ENCODE measurements around the gene SMARCA5.

SMARCA5 gene

DNA sequence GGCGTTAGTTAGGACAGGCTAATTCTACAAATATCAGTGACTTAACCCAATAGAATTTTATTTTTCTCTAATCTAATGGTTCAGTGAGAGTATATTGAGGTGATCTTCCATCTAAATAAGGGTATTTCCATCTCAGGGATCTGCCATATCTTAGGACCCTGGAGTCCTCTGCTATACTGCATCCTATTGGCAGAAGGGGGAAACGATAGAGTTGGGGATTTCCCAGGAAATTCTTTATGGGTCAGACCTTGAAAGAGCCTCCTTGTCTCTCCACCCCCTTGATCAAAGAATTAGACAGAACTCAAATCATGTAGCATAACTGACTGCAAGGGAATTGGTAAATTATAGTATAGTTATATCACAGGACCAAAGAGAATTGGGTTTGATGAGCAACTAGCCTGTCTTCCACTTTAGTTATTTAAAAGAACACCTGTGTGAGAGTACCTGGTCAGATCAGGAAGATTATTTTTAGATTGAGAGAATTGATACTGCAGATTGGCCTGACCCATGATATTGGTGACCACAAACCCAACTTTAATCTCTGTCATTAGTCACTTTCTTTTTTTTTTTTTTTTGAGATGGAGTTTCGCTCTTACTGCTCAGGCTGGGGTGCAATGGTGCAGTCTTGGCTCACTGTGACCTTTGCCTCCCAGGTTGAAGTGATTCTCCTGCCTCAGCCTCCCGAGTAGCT lies 25.6 kb downstream of the SMARCA5 start:
- DNase-seq (ENCODE audit: low read depth) = no peak

DNA sequence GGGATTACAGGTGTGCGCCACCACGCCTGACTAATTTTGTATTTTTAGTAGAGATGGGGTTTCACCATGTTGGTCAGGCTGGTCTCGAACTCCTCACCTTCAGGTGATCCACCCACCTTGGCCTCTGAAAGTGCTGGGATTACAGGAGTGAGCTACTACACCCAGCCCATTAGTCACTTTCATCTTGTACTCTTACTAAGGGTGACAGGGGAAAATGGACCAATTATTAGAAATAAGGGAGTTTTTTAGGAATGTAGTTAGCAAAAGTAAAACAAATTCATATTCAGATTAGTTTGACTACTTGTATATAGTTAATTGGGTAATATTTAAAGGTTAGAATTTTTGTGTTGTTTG lies 26.1 kb downstream of the SMARCA5 start:
- DNase-seq (ENCODE audit: low read depth) = no peak

DNA sequence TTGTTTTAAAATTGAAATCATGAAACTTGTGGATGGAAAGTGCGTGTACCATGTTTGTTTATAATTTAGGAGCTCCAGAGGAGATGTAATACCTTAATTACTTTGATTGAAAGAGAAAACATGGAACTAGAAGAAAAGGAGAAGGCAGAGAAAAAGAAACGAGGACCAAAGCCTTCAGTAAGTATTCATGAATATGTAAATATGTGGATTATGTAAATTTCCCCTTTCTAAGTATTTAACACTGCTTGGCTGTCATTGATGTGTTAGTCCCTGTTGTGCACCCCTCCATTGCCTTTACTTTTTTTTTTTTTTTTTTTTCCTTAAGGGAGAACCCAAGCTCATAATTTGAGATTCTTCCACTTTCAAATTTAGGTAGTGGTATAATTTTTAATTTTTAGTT lies 36.4 kb downstream of the SMARCA5 start:
- DNase-seq (ENCODE audit: low read depth) = no peak

DNA sequence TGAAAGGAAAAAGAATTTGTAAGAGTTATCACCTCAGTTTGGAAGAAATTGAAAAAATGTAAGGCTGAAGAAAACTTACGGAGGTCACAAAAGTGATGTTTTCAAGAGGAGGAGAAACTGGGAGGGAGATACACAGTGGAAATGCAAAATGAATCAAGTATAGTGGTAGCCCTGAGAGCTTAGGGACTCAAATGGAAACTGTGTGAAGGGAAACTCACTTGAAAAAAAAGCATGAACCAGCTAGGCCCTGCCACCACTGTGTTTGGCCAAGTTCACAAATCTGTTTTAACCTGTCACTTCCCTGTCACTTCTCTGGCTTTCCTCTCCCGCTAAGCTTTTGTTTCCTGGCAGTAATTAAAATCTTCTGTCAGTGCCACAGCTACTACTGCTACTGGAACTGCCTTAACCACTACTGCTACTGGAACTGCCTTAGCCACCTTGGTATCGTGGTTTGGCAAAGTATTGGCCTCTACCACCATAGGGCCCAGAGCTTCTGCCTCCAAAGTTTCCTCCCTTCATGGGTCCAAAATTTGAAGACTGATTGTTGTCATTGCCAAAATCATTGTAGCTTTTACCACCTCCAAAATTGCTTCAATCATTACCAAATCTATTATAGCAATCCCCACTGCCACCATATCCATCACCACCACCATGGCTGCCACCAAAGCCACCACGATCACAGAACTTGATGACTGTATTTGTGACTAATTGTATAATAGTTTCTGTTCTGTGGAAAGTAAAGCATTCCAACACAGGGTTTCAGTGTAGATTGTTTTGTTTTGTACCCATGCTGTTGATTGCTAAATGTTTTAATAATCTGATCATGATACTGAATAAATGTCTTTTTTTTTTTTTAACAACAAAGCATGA lies 41.5 kb downstream of the SMARCA5 start:
- DNase-seq (ENCODE audit: low read depth) = no peak

DNA sequence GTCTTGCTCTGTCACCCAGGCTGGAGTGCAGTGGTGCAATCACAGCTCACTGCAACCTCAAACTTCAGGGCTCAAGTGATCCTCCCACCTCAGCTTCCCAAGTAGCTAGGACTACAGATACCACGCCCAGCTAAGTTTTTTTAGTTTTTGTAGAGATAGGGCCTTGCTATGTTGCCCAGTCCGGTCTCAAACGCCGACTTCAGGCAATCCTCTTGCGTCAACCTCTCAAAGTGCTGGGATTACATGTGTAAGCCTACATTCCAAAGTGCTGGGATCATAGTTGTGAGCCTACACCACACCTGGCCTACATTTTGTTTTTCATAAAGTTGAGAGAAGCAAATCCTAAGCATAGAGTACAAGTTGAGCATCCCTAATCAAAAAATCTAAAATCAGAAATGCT lies 42.2 kb downstream of the SMARCA5 start:
- no peak for DNase-seq (ENCODE audit: low read depth)

DNA sequence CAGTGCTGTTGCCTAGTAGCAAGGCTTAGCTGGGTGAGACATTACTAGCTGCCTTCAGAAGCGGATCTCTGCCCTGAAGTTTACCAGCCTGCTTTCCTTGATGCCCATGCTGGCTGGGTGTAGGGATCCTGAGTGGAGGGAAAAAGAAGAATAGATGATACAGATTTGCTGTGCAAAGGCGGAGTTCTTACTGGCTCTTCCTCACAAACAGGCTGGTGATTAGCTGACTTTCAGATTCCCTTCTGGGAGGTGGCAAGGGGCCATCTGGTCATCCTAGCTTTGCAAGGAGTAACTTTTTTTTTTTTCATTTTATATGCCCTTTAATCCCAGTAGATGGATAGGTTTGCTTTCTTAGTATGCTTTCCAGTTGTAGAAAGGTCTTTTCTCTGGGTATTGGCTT lies 44.8 kb downstream of the SMARCA5 start:
- DNase-seq (ENCODE audit: low read depth) = no peak

DNA sequence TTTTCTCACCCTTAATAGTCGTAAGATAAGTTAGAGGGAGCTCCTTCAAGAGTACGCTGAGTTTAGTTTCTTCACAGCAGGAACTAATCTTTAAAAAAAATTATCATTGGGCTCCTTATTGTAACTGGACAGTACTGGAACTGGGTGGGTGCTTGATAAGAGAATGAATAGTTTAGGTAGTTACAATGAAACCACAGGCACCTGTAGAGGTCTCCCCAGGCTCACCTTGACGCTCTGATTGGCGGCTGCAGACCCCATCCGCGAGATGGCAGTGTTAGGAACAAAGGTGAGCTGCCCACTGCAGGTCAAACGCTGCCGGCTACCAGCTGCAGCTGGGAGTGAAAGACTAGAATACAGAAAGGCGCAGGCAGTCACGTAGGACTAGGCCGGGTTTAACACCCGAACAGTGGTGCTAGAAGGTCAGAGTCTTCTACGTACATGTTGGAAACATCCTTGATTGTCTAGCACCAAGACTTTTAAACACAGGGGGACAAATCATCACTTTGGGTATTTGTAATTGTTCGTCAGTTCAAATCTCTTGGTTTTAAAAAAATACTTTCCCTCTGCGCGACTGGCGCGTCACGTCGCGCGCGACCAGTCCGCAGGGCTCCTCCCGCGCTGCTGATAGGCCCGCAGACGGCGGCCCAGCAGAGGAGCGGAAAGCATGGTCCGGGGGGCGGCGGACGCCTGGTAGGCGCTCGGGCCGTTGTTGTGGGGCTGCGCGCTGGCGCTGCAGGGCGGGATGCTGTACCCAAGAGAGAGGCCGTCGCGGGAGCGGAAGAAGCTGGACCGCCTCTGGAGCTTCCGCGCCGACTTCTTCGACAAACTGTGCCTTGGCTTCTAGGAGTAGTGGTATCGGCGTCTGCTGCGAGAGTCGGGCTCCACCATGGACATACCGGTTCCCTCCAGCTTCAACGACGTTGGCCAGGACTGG lies 45.6 kb downstream of the SMARCA5 start:
- peak; percentile 21 for DNase-seq (ENCODE audit: low read depth)

DNA sequence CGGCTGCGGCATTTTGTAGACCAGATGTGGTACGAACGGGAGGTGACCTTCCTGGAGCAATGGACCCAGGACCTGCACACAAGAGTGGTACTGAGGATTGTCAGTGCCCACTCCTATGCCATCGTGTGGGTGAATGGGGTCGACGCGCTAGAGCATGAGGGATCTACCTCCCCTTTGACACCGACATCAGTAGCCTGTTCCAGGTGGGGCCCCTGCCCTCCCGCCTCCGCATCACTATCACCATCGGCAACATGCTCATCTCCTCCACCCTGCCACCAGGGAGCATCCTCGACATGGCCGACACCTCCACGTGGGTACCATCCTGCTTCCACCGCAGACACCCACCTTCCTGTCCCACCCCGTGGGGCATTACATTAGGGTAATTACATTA lies 46.2 kb downstream of the SMARCA5 start:
- DNase-seq (ENCODE audit: low read depth) = no peak

DNA sequence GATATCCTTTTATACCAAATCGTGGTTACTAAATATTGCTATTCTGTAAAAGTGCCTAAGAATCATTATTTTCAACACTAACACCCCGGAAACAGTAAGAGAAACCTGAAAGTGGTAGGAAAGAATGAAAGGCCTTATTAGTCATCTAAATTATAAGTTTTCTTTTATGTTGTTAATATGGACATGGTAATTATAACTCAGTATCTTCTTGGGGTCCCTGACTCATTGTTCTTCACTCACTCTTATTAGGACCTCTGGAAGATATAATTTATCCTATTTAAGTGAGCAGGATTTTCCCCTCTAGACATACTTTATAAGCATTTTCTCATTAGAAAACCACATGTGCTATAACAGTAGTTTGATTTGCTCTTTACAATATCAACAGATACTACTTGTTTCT lies 51.0 kb downstream of the SMARCA5 start:
- DNase-seq (ENCODE audit: low read depth) = no peak

DNA sequence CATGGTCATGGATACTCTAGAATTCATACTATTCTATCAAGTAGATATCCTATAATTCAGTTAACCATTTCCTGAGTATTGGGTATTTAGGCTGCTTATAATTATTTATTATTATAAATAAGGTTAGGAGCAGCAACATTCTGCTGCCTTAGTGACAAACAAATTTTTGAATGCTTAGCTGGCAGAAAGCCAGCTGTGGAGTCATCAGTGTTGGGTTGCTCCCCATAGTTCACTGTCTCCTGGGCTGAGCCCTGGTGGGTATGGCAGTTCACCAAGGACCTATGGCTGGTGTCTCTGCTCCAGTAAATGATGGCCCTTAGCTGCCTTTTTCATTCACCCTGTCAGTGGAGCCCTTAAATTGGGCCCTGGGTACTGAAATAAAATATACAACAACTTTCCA lies 61.8 kb downstream of the SMARCA5 start:
- DNase-seq (ENCODE audit: low read depth) = no peak

DNA sequence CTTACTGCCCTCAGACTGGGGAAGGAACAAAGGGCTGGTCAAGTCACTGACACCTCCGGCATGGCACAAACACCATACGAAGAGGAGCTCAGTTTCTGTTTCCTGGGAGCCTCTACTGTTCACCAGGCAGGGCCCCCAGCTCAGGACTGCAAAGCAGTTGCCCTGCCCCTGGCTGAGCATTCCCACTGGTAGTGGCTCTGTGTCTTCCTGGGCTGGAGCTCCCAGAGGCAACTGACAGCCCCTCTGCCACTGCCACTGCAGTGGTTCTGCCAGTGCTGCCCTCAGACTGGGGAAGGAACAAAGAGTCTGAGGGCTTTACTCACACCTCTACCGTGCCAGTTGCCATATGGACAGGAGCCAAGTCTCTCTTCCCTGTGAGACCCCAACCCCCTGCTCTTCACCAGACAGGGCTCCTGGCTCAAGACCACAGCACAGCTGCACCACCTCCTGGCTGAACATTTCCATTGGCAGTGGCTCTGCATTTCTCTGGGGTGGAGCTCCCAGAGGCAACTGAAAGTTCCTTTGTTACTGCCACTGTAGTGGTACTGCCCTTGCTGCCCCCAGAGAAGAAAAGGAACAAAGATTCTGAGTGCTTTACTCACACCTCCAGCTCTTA lies 67.9 kb downstream of the SMARCA5 start:
- DNase-seq (ENCODE audit: low read depth) = no peak

DNA sequence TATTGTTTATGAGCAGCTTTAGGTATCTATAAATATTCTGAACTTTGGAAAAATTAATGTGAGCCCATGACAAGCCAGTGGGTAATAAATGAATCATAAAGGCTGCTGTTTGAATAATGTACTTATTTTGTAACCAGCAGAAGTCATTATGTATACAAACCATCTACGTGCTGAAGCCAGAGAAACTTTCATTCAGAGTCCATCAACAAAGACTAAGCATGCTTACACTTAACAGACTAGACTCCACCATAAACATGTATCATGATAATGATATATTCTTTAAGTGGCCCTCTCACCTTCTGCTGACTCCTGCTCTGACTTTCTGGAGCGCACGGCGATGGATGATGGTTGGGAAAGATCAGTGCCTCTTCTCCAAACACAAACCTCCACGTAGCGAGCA lies 72.0 kb downstream of the SMARCA5 start:
- DNase-seq (ENCODE audit: low read depth) = no peak

DNA sequence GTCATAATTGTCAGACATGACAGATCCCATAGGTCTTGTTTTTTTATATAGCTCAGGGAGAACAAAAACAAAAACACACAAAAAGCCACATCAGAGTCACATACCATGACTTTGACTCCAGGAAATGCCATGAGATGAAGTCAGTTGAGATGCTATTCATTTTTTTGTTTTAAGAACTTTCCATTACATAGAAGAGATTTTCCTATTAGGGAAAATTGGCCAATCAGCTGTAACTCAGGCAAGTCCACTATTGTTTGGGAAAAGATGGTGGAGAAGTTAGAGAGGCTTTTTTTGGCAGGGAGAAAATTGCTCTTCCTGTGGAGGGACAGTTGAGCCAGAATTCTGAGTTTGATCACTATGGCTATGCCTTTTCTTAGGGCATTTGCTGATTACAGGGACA lies 72.6 kb downstream of the SMARCA5 start:
- DNase-seq (ENCODE audit: low read depth) = peak; percentile 35

DNA sequence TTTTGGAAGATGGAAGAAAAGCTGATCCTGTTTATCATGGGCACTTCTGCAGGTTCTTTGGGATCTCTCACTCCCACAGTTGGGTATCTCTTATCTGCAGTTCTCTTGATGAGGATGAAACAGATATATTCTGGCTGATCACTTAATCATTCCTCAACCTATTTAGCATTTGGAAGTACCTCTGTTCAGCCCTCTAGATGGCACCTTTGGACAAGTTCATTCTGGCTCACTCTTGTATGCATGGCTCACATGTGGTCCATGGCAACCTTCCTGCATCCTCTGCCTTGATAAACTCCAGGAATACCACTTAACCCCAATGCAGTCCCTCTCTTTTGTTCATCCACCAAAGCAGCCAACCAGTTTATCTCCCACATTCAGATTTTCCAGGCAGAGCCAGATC lies 74.2 kb downstream of the SMARCA5 start:
- no peak for DNase-seq (ENCODE audit: low read depth)

DNA sequence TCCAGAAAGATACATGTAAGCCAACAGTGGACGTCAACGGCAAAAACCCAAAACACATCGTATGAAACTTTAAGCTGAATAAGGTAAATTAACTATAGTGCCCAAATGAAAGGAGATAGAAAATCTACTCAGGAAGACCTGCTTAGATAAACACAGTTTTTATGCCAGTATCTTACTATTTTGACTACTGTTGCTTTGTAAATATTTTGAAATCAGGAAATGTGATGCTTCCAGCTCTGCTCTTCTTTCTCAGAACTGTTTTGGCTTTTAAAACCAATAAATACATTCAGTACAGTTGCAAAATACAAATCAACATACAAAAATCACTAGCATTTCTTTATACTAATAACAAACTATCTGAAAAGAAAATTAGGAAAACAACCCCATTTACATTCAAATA lies 83.8 kb downstream of the SMARCA5 start:
- no peak for DNase-seq (ENCODE audit: low read depth)

DNA sequence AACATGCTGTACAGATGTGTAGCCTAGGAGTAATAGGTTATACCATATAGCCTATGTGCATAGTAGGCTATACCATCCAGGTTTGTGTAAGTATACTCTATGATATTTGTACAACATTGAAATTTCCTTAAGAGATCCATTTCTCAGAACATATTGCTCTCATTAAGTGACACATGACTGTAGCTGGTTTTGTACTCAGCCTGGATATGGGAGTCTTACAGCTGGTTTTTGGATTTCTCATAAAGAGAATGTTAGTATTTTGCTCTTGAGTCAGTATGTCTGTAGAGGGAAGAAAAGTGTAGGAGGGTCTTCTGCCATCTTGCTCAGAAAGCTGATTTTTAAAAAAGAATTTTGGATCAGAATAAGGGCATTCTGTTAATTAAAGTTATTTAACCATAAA lies 85.3 kb downstream of the SMARCA5 start:
- DNase-seq (ENCODE audit: low read depth) = no peak

DNA sequence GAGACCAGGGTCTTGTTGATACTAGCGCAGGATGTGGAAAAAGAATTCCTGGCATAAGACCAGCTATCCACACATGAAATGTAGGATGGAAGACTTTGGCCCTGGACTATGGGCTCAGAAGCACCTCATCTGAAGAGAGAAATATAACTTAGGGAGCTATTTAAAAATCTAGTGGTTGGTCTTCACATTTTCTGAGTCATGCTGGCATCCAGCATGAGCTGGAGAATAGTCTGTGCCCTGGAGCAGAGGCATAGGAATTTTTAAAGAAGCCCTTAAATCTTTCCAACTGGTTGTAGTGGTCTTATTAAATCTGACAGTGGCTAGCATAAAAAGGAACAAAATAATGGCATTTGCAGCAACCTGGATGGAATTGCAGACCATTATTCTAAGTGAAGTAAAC lies 86.3 kb downstream of the SMARCA5 start:
- no peak for DNase-seq (ENCODE audit: low read depth)

DNA sequence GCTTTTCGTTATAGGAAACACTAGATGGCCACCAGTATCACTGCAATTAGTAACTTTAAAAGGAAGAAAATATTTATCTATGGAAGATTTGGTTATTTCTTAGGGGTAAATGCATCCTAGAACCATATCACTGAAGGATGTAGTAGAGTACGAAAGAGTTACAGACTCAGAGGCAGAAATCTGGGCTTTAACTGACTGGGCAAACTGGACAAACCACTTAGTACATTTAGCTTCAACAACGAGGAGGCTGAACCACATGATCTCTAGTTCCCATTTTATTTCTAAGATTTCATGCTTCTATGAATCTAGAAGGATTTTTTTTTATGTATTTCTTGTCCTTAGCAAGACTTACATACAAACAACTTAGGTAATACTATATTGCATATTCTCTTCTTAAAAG lies 93.0 kb downstream of the SMARCA5 start:
- DNase-seq (ENCODE audit: low read depth) = no peak
